ENCODE data around the gene LLGL1.

Gene LLGL1

DNA sequence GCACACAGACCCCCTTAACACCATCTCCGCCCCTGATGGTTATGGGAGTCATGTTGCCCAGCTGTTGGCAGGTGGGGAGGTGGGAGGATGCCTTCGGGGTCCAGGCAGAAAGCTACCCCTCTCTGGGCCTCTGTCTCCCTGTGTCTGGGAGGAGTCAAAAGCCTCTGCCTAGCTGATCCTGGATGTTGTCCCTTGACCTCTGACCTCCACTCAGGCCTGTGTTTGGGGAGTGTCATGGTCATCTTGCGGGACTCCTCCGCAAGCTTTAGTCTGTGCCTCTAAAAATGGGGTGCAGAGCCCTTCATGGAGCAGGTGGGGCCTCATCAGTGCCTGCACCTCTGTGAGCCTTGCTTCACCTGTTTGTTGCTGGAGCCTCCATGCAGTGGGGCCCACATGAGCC, 3.8 kb downstream of the LLGL1 start:
- in situ Hi-C loops (cut with MboI; ENCODE audit: low sequenced_read_pairs), result no loop called here

DNA sequence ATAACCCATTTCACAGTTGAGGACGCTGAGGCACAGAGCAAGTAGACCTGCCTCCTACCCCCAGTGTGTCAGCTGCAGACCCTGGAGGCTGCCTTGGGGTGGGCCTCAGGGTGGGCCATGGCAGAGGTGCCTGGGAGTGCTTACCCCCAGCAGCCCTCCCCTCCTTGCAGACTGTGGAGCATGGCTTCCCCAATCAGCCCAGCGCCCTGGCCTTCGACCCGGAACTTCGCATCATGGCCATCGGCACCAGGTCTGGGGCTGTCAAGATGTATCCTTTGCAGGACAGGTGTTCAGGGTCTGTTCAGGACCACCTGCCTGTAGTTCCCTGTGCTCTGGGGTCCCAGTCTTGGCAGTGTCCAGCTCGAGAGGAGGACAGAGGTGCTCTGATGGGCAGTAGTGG, 4.3 kb downstream of the LLGL1 start:
- in situ Hi-C loops (cut with MboI; ENCODE audit: low sequenced_read_pairs), result no loop called here

DNA sequence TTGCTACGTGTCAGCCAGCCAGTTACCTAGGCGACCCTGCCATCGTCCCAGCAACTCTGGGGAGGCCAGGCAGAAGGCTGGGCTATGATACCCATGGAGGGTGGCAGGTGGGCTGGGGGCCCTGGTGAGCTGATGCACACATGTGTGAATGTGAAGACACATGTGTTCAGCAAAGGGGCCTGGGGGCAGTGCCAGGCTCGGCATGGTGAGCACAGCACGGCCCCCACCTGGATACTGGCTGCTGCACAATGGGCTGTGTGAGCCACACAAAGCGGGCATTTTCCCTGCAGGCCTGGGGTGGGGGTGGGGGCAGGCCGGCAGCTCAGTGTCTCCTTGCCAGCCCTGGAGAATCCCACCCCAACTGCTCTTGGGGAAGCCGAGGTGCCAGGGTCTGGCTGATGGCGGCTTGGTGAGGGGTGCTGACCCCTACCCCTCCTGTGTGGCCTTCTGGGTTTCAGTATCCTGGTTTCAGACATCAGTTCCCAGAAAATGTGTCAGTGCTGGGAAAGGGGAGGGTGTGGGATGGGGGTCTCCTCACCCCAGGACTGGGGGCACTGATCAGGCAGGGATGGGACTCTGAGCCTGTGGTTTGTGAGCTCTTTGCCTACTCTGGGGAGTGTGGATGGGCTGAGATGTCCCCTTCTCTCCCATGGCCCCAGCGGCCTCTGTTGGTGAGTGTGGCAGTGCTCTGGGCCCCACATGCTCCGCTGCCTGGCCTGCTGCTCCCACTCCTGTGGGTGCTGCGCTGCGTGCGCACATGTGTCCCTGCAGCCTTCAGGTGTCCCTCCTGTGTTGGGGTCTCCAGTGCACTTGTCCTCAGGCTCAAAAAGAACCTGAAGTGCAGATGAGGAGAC, 5.1 kb downstream of the LLGL1 start:
- in situ Hi-C loops (cut with MboI; ENCODE audit: low sequenced_read_pairs), result no loop called here

DNA sequence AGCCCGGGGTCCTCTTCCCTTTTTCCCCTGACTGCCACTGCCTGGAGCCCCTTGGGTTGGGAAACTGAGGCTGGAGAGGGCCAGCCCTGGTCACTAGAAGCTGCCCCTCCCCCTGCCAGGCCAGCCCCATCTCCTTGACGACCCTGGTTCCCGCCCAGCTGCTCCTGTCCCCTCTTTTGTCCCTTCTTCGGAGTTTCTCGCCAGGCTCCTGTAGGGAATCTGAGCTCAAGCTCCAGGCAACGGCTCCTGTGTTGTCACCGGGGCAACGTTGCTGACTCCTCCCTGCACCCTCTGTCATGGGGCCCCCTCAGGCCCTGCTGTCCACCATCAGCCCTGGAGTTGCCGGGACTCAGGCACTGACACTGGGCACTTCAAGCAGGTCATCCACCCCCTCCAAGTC, 5.7 kb downstream of the LLGL1 start:
- in situ Hi-C loops (cut with MboI; ENCODE audit: low sequenced_read_pairs), result no loop called here

DNA sequence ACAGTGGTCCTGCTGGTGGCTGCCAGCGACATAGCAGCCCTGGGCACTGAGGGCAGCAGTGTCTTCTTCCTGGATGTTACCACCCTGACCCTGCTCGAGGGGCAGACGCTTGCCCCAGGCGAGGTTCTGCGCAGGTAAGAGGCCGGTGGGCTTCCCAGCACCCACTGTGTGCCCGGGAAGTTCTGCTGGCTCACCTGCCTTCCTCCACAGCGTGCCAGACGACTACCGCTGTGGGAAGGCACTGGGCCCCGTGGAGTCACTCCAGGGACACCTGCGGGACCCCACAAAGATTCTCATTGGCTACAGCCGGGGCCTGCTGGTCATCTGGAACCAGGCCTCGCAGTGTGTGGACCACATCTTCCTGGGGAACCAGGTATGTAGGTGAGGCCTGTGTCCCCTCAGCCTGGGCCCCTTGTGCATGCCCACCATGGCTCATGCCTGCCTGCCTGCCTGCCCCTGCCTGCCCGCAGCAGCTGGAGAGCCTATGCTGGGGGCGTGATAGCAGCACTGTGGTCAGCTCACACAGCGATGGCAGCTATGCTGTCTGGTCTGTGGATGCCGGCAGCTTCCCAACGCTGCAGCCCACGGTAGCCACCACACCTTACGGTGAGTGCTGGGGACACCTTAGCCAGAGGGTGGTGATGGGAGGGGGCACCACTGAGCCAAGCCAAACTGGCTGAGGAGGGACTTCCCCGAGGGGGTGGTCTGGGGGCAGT, 8.5 kb downstream of the LLGL1 start:
- in situ Hi-C loops (cut with MboI; ENCODE audit: low sequenced_read_pairs), result no loop called here

DNA sequence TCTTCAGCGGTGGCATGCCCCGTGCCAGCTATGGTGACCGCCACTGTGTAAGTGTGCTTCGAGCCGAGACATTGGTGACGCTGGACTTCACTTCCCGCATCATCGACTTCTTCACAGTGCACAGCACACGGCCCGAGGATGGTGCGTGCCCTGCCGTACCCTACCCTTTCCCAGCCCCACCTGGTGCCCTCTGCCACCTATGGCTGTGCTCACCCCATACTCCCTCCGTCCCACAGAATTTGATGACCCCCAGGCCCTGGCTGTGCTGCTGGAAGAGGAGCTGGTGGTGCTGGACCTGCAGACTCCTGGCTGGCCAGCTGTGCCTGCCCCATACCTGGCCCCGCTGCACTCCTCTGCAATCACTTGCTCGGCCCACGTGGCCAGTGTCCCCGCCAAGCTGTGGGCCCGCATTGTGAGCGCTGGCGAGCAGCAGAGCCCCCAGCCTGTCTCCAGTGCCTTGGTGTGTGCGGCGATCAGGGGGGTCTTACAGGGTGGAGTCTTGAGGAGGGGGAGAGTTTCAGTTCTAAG, 9.5 kb downstream of the LLGL1 start:
- in situ Hi-C loops (cut with MboI; ENCODE audit: low sequenced_read_pairs), result no loop called here

DNA sequence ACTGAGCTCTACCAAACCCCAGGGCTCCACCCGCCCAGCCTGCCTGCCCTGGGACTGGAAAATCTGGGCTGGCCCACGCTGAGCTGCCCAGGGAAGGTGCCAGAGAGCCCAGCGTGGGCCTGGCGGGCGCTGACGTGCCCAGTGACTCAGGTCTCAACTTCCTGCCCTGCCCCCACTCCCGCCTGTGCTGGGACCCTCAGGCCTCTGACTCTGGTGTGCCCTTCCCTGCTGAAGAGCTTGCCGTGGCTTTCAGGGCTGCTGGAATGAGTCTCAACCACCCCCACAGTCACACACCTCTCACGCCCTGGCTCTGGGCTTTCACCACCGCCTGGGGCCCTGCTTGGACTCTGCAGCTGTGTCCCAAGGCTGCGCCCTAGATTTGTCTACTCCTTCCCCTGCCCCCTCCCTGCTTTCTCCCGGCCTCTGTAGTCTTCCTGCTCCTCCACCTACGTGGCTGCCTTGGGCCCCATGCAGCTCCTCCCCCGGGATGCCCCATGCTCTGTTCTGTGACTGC, 10.4 kb downstream of the LLGL1 start:
- in situ Hi-C loops (cut with MboI; ENCODE audit: low sequenced_read_pairs), result no loop called here

DNA sequence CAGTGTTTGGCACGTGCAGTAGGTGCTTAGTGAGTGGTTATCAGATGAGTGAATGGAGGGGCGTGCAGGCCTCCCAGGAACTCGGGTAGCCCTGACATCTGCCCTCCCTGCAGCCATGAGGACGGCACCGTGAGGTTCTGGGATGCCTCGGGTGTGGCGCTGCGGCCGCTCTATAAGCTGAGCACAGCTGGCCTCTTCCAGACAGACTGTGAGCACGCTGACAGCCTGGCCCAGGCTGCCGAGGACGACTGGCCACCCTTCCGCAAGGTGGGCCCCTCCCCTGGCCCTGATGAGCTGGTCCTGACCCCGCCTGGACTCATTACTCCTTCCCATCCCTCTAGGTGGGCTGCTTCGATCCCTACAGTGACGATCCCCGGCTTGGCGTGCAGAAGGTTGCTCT, 11.1 kb downstream of the LLGL1 start:
- in situ Hi-C loops (cut with MboI; ENCODE audit: low sequenced_read_pairs), result no loop called here

DNA sequence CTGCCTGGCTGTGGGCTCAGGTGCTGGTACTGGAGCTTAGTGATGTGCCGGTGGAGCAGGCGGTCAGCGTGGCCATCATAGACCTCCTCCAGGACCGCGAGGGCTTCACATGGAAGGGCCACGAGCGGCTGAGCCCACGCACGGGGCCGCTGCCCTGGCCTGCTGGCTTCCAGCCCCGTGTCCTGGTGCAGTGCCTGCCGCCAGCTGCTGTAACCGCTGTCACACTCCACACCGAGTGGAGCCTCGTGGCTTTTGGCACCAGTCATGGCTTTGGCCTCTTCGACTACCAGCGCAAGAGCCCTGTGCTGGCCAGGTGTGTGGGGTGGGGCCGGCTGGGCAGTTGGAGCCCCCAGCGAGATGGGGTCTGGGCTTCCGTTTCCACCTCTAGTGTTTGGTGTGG, 12.0 kb downstream of the LLGL1 start:
- in situ Hi-C loops (cut with MboI; ENCODE audit: low sequenced_read_pairs), result no loop called here

DNA sequence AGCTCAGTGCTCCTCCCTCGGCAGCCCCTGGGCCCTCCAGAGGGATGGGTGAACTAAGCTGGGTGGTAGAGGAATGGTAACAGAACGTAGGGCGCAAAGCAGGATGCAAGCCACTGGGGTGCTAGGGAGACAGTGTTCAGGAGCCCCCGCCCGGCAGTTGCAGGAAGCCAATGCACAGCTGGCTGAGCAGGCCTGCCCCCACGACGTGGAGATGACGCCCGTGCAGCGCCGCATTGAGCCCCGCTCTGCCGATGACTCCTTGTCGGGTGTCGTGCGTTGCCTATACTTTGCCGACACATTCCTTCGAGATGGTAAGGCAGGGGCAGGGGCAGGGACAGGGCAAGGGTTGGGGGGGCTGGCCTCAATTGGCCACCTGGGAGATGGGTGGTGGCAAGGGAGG, 12.9 kb downstream of the LLGL1 start:
- in situ Hi-C loops (cut with MboI; ENCODE audit: low sequenced_read_pairs), result no loop called here

DNA sequence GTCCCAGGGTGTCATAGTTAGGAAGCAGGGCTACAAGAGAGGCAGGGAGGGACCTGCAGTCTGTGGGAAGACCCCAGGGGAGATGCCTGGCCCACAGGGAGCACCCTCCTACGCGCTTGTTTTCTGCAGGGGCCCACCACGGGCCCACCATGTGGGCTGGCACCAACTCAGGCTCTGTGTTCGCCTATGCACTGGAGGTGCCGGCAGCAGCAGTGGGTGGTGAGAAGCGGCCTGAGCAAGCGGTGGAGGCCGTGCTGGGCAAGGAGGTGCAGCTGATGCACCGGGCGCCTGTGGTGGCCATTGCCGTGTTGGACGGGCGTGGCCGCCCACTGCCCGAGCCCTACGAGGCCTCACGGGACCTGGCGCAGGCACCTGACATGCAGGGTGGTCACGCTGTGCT, 15.0 kb downstream of the LLGL1 start:
- in situ Hi-C loops (cut with MboI; ENCODE audit: low sequenced_read_pairs), result no loop called here

DNA sequence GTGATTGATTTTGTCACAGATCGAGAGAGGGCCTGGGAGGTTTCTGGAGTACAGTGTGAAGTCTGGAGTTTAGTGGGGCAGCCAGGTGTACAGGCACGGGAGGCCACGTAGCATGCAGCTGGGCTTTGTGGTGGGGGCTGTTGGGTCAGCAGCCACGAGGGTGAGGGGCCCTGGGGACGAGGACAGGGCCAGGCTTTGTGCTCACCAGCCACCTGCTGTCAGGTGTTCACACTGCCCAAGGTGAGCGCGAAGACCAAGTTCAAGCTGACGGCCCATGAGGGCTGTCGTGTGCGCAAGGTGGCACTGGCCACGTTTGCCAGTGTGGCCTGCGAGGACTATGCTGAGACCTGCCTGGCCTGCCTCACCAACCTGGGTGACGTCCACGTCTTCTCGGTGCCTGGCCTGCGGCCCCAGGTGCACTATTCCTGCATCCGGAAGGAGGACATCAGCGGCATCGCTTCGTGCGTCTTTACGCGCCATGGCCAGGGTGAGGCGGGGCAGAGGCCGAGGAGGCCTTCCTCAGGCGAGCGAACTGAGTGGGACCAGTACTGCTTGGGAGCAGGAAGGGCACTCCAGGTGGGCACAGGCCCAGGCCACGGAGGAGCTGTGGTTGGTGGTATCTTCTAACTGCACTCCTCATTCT, 15.9 kb downstream of the LLGL1 start:
- in situ Hi-C loops (cut with MboI; ENCODE audit: low sequenced_read_pairs), result no loop called here

DNA sequence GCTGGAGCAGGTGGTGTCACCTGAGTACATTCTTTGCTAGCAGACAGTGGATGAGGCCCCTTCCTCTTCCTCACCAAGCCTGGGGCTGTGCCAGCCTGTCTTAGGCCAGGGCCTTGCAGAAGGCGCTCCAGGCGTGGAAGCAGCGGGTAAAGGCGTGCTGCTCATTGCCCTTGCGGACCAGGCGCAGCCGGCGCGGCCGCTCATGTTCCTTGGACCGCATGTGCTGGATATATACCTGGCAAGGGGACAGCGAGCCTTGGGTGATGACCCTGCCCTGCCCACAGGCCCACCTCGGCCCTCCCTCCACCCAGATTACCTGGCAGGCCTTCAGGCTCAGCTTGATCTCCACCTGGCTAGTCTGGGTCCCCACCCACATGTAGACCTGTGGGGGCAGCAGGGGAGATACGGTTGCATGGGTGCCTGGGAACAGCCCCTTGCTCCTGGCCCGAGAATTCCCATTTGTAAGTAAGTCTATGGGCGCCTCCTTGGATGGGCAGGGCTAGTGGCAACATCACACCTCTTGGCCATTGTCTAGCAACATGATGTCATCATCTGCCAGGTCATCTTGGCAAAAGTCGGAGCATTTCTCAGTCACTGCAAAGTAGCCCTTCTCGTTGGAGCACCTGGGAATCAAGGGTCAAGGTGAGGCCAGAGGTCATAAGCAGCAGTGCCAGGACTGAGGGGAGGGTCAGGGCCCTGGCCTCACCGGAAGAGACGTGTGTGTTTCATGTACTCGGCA, 19.8 kb downstream of the LLGL1 start:
- in situ Hi-C loops (cut with MboI; ENCODE audit: low sequenced_read_pairs), result no loop called here

DNA sequence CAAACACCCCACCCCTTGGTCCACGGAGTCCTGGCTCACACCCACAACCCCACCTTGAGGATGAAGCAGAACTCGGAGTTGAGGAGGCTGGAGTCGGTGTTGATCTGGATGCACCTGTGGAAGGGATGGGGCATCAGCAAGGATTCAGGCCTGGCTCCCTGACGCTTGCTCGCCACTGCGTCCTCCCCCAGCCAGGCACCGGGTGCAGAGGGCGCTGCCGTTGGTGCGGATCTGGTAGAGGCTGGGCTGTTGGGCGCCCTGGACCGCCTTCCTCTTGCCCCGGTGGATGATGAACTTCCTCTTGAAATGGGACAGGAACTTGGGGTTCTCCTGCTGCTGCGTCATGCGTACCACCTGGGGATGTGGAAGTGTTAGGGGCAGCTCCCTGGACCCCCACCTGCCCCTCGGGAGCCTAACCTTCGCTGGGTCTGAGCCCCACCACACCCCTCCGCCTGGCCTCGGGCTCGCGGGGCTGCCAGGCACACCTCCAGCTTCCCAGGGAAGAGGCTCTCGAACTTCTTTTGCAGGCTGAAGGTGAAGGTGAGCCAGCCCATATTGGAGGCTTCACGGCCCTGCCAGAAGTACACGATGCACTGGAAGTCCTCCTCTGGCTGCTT, 20.8 kb downstream of the LLGL1 start:
- in situ Hi-C loops (cut with MboI; ENCODE audit: low sequenced_read_pairs), result no loop called here

DNA sequence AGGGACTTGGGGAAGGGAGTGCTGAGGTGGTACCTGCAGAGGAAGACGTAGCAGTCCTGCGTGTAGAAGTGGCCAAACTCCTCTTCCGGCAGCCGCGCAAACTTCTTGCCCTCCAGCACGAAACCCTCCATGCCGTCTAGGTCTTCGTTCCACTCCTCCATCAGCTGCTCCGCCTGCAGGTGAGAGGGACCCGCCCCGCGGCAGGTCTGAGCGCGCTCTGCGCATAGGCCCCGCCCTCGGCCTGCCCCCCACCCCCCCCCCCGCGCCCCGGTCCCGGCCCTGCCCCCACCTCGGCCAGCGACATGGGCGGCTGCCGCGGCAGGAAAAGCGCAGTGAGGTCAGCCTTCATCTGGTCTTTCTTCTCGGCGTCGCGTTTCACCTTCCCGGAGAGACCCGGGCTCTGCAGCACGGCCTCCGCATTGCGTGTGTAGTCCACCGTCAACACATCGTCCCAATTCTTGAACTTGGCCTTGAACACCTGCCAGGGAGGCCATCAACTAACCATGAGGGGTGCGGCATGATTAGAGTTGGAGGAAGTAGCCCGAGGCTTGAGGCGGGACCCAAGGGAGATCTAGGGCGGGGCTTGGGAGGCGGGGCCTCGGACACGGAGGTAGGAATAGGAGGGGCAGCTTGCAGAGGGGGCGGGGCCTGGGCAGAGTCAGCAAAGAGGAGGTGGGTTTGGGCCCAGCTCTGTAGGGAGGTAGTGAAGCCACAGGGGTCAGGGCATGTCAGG, 21.6 kb downstream of the LLGL1 start:
- in situ Hi-C loops (cut with MboI; ENCODE audit: low sequenced_read_pairs), result no loop called here

DNA sequence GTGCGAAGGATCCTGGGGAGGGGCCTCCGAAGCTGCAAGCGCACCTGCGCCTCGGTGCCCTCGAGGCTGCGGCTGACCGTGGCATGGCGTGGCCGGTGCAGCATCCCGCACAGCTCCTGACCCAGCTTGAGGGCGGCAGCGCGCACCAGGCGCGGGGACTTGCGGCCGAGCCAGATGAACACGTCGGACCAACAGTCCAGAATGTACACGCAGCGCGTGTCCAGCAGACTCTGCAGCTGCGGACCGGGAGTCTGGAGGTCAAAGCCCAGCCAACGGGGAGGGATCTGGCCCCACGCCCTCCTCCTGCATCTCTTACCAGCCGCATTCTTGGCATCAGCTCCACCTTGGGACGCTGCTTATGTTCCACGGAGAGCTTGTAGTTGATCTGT, 22.2 kb downstream of the LLGL1 start:
- in situ Hi-C loops (cut with MboI; ENCODE audit: low sequenced_read_pairs), result no loop called here

DNA sequence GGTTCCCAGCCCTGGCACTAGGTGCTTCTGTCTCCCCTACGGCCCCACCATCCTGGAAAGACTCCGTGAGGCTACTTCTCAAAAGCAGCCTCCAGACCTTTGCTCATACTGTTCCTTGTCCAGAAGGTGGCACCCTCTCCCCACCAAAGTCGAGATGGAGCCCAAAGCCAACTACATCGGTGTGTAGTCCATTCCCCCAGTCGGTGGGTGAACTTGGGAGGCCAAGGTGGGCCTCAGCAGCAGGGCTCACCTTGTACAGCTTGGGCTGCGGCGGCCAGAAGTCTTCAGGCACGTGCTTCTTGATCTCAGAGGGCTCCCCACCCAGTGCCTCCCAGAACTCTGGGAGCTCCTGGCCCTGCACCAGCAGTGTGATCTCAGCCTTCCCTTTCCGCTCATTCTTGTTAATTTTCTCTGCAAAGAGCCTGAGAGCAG, 22.9 kb downstream of the LLGL1 start:
- in situ Hi-C loops (cut with MboI; ENCODE audit: low sequenced_read_pairs), result no loop called here

DNA sequence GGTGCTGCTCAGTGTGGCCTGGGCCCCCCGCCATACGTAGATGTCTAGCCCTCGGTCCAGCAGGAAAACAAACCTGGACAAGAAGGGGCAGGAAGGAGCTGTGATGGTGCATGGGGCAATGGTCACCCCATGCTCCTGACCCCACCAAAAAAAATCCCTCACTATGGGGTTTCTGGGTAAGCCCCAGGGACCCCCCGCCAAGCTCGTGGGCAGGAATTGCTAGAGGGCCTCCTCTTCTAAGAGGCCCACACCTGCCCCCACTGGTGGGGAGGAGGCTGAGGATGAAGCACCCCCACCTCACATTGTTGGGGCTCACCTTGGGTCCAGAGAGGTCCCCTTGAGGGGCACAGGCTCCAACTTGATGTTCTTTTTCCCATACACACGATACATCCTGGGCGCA, 23.4 kb downstream of the LLGL1 start:
- in situ Hi-C loops (cut with MboI; ENCODE audit: low sequenced_read_pairs), result no loop called here

DNA sequence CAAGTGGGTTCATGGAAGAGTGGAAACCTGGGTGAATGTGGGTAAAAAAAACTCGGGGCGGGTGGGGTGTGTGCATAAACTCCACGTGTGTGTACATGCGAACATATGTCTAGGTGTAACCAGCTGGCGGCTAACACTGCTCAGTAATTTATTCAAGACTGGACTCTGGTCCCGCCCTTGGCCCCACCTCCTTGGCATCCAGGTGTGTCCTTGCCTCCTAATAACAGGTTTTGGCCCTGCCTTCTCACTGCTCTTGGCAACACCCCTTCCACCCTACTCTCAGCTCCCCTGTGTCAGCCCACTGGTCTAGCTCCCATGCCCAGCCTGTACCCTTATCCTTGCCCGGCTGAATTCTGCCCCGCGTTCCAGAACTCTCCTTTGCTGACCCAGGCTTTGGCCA, 24.8 kb downstream of the LLGL1 start:
- in situ Hi-C loops (cut with MboI; ENCODE audit: low sequenced_read_pairs), result no loop called here

DNA sequence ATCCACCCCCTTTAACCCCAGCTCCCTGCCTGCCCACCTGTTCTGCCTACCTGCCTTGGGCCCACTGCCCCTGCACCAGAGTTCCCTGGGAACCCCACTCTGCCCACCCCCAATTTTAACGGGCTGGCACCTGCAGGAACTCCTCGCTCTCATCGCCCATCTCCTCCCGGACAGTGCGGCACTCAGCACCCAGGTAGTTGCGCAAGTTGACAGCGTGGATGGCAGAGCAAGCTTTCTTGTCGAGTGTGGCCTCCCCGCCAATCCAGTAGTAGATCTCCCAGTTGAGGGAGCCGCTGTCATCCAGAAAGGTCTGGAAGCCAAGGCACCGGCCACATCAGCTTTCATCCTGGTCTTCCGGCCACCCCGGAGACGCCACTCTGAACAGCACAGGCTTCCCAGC, 25.3 kb downstream of the LLGL1 start:
- in situ Hi-C loops (cut with MboI; ENCODE audit: low sequenced_read_pairs), result no loop called here

All from HL-60/S4 treated with retinoic acid at 250 ng/mL for 4 days and 3 days (cell line).